ENCODE results near the gene MAP2K5.

MAP2K5 gene

DNA sequence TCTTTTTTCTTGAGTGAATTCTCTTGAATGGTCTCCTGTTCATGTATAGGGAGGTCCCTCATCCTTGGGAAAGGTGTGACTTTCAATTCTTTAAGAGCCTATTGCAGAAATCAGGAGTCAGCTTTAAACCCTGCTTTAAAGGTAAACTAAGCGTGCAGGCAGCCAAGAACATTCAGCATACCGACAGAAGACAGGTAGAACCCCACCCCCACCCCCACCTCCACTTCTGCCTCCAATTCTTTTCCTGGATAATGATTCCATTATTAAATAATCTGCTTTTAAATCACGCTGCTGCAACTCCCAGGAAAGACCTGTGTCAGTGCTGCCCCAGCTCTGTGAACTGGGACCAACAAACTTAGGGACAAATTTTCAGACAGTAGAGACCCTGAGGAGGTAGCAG, 233.5 kb downstream of the MAP2K5 start:
- in situ Hi-C loops (cut with MboI; ENCODE audit: low pct_unique_long_range_greater_than_20kb, low sequenced_read_pairs, unreplicated experiment), result no loop called here
- no peak for DNase-seq (ENCODE audit: low spot score)
- TF ChIP-seq, protein P1, sequence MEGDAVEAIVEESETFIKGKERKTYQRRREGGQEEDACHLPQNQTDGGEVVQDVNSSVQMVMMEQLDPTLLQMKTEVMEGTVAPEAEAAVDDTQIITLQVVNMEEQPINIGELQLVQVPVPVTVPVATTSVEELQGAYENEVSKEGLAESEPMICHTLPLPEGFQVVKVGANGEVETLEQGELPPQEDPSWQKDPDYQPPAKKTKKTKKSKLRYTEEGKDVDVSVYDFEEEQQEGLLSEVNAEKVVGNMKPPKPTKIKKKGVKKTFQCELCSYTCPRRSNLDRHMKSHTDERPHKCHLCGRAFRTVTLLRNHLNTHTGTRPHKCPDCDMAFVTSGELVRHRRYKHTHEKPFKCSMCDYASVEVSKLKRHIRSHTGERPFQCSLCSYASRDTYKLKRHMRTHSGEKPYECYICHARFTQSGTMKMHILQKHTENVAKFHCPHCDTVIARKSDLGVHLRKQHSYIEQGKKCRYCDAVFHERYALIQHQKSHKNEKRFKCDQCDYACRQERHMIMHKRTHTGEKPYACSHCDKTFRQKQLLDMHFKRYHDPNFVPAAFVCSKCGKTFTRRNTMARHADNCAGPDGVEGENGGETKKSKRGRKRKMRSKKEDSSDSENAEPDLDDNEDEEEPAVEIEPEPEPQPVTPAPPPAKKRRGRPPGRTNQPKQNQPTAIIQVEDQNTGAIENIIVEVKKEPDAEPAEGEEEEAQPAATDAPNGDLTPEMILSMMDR (IDR thresholded peaks at IDR 0.05; ENCODE audit: extremely low read depth, insufficient read depth, missing control alignments), result no peak

DNA sequence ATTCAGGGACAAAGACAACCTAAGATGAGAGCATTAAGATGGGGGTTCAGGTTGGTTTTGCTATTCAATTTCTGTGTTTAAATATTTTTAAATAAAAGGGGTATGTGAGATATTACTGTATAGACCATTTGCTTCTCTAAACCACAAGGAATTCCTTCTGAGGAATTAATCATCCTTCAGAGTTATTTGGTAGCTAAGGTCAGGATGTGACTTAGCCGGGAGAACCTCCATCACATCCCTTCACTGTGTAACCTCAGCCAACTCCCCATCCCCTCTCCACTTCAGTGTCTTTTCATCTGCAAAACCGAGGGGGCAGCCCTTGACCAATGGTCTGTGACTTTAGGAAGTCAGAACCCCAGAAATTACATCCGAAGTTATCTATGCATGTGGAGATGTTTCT, 234.1 kb downstream of the MAP2K5 start:
- in situ Hi-C loops (cut with MboI; ENCODE audit: low pct_unique_long_range_greater_than_20kb, low sequenced_read_pairs, unreplicated experiment), result no loop called here
- no peak for DNase-seq (ENCODE audit: low spot score)
- TF ChIP-seq, protein P1 (IDR thresholded peaks at IDR 0.05; ENCODE audit: extremely low read depth, insufficient read depth, missing control alignments), result no peak

DNA sequence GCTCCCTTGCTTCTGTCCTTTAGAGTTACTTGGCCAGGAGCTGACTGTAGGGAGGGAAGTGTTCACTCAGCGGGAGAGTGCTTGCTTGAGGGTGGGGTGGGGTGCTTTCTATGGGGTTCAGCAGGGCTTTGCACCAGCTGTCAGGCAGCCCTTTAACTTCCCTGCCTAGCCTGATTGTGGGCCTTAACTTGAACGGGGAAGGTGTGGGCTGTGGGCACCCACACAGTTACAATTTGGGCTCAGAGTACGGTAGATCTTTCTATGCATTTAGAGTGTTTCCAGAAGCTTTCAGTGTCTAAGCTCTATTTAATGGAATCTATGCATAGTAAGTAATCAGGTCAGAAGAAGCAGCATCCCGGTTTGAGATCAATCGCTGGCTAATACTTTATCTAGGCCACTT, 234.6 kb downstream of the MAP2K5 start:
- TF ChIP-seq, protein P1 (IDR thresholded peaks at IDR 0.05; ENCODE audit: extremely low read depth, insufficient read depth, missing control alignments), result no peak

DNA sequence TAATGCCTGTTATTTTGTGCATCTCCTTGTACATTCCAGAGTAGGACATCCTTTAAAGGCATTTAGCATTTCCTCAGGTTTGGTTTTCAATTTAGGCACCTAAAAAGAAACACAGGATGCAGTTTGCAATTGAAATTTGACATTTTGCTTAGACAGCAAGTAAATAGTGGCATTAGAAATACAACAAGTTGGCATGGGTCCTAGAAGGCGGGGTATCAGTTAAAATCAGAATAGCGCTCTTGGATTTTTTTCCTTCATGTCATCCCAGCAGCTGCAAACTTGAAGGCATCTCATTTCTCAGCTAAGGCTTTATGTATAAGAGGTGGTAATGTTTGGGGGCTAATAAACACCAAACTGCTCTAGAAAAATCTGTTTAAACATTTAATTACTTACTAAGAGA, 235.3 kb downstream of the MAP2K5 start:
- no peak for DNase-seq (ENCODE audit: low spot score)
- in situ Hi-C loops (cut with MboI; ENCODE audit: low pct_unique_long_range_greater_than_20kb, low sequenced_read_pairs, unreplicated experiment), result no loop called here
- TF ChIP-seq, protein P1 (IDR thresholded peaks at IDR 0.05; ENCODE audit: extremely low read depth, insufficient read depth, missing control alignments), result no peak

More for the DNA sequence above, 234.6 kb downstream of the MAP2K5 start:
- in situ Hi-C loops (cut with MboI; ENCODE audit: low pct_unique_long_range_greater_than_20kb, low sequenced_read_pairs, unreplicated experiment), result no loop called here
- no peak for DNase-seq (ENCODE audit: low spot score)

DNA sequence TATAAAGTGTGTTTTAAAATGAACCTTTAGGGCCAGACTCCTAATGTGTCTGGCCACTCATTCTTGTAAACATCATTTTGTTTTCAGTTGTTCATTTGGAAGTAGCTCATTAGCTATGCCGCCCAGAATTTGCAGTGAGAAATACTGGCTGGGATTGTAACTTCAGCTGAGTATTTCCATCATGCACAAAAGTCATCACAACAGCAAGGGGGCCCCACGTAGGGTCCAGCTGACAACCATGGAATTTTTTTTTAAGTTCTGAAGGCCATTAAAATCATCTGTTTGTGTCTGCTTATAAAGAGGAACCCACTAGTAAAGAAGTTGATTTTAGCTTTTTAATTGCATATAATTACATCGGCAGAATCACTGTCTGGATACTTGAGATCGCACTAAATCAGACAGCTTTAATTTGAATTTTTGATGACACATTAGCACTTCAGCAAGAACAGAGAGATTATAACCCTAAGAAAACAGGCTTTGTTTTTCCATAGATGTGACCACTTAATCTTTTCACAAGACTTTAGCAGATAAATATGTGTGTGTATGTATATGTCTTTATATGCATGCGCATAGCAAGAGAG, 236.6 kb downstream of the MAP2K5 start:
- no peak for DNase-seq (ENCODE audit: low spot score)
- in situ Hi-C loops (cut with MboI; ENCODE audit: low pct_unique_long_range_greater_than_20kb, low sequenced_read_pairs, unreplicated experiment), result no loop called here
- TF ChIP-seq, protein P1 (IDR thresholded peaks at IDR 0.05; ENCODE audit: extremely low read depth, insufficient read depth, missing control alignments), result no peak

DNA sequence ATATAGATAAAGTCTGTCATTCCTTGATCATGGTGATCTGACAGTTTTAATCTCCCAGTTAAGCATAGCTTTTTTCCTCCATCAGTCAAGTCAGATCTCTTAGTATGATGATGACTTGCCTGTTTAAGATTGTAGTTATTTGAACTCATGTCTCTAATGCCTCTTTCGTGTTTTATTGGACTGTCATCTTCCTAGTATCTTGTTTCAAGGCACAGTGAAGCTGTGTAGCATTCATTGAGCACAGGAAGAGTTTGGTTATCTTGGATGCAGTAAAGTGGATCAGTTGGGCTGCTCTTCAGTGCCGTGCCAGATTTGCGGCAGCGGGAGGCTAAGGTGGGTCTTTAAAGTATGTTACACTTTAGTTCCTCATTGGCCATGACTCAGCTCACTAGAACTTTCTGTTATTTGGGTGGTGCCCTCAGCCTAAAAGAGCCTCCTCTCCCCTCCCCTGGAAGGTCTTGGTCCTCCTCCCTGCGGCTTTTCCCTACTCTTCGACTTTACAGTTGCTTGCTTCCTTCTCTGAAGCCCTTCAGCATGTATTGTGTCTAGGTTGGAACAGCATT, 237.1 kb downstream of the MAP2K5 start:
- TF ChIP-seq, protein P1 (IDR thresholded peaks at IDR 0.05; ENCODE audit: extremely low read depth, insufficient read depth, missing control alignments), result no peak
- in situ Hi-C loops (cut with MboI; ENCODE audit: low pct_unique_long_range_greater_than_20kb, low sequenced_read_pairs, unreplicated experiment), result no loop called here
- DNase-seq (ENCODE audit: low spot score), result no peak

Data from GM13977 (cell line).